NCI-H2227 treated with DMSO at 0.1 percent for 48 hours (cell line): ENCODE data around the gene CTXN1.
A peak's percentile ranks its signal among the peaks of the same experiment; 100 is the strongest.
"Not testable (repeated sequence)": the region's sequence is repeated elsewhere in the genome, so short reads cannot be mapped to it uniquely, and the experiment has no call there.

Experiments used
- DNase-seq: peaks from one replicate; lab custom pipeline; 2025; lab: John Stamatoyannopoulos, UW

Gene CTXN1

DNA sequence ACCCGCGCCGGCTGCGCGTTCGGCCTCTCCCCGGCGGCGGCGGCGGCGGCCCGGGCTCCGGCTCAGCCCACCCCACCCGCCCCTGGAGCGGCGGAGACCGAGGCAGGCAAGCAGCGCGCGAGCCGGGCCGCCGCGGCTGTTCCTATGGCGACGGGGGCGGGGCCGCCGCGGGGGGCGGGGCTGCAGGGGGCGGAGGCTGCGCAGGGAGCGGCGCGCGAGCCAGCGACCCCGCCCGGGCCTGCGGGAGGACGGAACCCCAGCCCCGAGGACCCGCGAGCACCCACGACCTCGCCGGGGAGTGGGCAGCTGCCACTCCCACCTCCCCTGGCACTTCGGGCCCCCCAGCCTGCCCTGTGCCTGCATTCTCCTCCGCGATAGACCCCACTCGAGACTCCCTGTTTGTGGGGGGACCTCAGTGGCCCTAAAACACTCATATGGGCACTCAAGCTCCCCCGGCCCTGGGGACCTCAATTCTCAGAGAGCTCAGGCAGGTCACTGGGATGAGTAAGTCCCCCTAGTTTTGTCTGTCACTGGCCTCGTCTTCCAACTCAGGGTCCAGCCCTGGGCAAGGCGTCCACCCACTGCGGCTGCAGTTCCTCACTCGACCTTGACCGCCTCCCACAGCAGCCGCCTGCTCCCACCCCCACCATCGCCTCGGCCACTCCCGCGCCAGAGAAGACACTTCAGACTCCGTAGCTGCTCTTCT is at the start of gene CTXN1:
CTXN1 (minus strand) TSS at position 115 of the 706 bp plus-strand sequence. CDS start 597 bp downstream, outside the sequence.
- peak; percentile 44 for DNase-seq

DNA sequence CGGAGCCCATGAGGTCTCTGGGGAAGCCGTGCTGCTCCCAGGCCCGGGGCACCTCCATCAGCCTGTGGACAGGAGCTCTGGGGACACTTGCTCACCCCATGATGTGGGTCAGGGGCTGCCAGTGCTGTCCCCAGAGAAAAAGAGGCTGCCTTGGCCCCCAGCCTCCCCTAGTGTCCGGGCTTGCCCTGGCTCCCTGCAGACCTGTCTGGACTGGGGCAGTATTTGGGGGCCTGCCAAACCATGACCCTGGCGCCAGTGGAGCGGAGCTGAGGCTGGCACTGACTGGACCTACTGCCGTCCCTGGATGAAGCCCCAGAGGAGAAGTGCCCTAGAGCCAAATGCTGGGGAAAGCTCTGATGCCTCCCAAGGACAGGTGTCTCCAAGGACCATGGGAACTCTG is 49.1 kb upstream of the CTXN1 start:
- DNase-seq, result no peak

DNA sequence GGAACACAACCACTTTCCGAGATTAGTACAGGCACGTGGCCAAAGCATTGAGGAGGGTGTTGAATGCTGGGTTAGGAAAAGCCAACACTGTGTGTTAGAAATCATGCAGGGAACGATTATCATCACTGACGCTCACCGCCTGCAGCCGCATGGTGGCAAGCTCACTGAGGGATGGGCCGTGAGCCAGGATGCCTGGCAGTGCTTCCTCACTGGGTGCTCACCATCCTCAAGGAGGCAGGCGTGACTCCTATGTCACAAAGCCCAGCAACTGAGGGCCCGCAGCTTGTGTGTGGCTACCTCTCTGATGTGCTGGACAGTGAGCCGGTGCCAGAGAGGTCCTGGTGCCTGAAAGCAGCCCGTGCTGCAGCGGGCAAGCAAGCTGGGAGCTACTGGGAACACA is 47.9 kb upstream of the CTXN1 start:
- DNase-seq, result no peak

DNA sequence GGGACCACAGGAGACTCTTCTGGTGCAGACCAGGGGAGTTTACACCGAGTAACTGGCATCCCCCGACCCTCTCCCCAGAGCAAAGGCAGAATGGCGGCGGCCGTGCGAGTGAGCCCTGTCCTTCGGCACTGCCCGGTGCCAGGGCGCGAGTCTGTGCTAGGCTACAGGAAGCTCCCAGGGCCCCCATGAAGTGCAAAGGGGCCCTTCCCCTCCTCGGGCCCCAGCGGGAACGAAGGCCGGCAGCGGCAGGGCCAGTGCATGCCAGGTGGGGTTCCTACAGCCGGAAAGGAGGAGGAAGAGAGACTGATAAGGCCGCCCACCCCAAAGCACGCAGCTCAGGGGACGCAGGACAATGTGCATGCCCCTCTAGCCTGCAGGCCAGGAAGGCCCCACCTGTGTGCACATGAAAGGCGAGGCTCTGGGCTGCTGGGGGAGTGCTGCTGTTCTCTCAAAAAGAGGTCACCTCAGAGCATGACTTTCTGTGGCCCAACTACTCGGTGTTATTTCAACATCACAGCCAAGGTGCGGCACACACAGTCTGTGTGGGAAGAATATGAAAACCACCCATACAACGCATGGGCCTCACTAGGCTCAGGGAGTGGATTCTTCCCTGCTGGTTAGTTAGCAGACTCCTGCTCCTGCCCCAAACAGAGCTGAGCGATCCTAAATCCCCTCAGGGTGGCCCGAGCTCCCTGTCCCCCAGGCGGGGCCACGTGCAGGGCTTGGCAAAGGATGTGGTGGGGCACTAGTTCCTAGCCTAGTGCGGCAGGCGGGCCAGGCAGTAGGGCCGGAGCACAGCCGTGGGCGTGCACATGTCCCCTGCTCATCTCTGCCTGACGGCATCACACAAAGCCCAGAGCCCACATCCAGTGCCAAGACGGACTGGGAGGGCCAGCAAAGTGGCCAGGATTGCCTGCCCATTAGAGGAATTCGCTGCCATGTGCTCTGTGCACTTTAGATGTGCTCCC is 45.9 kb upstream of the CTXN1 start:
- DNase-seq, result no peak

DNA sequence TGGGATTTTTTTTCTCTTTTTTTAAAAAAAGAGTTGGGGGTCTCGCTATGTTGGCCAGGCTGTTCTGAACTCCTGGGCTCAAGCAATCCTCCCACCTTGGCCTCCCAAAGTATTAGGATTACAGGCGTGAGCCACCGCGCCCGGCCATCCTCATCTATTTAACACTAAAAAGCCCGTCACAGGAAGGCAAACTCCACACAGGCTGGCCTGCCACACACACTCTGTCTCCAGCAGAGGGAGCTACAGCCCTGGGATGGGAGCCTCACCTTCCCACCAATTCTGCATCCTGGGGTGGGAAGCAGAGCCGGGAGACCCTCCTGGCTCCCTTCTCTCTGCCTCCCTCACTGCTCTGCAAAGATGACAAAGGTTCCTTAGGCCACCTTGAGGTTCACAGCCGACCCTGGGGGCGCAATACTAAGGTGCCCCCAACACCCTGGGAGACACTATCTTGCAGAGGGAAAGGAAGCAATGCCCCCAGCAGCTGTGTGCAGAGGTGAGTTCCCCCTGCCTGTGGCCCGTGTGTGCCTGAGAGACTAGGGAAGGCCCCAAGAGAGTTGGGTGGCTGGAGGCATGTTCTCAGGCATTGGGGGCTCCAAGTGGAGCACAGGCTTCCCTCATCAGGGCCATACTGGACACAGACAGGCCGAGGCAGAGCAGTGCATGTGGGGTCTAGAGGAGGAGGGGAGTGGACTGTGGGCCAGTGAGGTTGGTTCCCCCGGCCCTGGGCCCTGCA is 44.9 kb upstream of the CTXN1 start:
- no peak for DNase-seq

DNA sequence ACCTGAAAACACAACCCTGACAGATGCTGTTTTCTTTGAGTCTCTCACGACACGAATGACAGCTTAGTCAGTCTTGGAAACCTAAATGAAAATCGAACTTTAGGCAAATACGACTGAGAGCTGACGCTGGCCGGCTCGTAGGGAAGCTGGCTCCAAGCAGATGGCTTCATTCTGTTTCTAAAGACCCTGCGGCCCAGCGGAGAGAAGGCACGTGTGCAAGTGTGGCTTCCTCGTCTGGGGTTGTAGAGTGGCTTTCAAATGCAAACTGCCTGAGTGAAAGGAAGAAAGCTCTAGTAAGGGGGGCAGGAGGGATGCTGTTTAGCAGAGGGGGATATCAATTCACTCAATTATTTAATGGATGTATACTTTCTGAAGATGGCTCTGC is 43.6 kb upstream of the CTXN1 start:
- no peak for DNase-seq

DNA sequence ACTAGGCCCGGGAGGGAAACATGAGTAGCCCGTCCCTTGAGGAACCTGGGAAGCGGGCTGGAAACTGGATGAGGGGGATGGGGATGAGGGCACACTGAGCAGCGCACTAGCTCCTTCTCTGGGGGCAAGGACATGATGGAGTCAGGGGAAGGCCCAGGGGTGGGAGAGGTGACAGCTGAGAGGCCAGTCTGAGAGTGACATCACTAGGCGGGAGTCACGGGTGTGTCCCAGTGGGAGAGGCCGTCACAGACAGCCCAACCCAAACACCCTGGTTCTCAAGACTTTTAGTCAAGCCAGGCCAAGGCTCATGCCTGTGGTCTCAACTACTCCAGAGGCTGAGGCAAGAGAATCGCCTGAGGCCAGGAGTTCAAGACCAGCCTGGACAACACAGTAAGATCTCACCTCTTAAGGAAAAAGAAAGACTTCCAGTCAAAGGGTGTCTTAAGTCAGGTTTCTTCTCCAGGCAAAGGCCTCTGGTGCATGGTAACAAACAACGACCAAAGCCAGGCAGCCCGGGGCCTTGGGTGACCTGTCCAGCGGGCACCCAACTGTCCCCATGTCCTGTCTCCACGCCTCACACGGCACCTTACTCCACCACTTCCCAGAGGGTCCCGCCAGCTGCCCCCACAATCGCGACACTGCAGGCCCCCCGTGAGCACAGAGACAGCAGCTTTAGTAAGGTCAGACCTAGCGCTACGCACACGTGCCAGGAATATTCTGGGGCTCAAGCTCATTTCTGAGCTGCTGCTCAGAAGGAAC is 43.0 kb upstream of the CTXN1 start:
- no peak for DNase-seq

DNA sequence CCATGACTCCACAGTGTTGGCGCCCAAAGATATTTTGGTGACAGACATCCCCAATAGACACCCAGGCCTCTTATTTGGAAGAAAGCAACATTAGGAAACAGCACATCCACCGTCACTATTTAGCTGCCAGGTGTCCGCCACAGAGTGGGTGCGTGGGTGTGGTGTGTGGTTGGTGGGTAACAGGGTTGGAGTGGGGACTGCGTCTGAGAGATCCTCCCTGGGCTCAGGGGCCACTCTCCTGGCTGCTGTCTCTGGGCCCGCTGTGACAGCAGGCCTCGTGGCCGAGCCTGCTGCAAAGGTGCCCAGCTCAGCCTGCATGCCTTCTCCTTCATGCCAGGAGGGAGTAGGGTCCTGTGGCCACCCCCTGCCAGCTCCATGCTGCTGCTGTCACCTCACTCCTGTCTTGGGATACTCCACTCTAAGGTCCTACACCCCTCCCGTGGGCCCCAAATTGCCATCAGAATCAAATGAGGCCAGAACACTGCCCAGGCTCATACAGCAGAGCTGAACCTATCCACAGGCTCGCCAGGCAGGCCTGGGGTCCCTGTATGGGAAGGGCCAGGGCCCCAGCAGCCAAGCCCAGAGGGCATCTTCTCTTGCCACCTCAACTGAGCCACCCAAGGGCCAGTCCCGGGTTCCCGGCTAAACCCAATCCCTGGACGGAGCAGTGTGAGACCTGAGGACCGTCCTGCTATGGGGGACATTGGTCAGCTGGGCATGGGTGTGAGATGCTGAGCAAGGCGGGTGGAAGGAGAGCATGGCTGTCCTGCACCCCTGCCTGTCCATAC is 42.3 kb upstream of the CTXN1 start:
- no peak for DNase-seq

DNA sequence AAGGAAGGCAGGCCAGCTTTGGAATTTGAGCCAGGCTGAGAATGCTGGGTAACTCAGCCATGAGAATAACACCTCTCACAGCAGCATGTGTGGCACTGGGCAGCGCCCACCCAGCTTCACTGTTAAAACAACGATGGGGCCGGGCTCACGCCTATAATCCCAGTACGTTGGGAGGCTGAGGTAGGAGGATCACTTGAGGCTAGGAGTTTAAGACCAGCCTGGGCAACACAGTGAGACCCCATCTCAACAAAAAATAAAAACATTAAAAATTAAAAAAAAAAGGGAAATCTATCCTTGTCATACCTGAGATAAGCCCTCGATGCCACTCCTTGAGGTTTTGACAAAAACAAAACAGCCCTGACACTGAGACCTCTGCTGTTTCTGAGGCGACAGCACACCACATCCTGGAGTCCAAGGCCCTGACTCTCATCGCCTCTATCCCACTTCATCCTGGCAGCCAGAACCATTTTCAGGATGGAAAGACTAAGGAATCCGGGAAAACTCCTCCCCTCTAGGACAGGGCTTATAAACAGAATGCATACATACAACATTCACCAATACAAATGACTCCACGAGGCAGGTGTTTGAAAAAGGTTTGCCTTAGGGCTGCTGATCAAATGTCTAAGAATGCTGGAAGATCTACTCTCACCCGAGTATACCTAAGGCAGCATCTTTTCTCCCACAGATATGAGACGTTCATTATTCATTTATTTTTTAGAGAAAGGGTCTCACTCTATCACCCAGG is 40.2 kb upstream of the CTXN1 start:
- no peak for DNase-seq

DNA sequence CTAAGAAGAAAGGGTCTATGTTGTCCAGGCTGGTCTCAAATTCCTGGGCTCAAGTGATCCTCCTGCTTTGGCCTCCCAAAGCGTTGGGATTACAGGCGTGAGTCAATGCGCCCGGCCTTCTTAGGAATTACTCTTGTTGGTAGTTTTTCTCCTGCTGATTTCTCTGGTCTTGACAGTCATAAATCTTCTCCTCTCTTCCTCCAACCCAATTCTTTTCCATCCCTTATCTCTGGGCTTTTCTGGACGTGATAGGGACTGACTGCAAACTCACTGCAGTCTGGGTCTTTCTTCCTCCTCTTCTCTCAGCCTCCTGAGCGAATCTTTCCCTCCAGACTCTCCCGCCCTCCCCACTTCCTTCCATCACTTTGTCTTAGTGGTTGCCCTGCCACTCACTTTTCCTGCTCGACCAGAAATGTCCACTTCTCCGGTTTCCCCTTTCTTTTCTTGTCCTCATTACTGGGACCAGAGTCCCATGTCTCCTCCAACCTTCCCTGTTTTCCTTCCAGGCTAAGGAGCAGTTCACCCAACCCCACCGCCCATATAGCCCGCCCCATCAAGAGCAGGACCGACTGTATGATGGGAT is 39.4 kb upstream of the CTXN1 start:
- no peak for DNase-seq

DNA sequence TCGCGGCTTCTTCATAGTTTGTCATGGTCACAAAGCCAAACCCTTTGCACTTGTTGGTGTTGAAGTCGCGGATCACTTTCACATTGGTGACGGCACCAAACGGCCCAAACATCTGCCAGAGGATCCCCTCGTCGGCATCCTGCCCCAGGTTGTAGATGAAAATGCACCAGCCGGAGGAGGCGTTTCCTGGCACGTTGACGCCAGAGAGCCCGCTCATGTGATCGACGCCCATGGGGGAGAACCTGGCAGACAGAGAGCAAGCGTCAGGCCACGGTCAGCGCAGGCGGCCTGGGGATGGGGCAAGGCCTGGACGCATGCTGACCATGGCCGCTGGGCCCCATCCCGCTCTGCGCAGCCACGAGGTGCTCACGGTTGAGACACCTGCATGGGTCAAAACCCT is 37.6 kb upstream of the CTXN1 start:
- DNase-seq, result no peak

DNA sequence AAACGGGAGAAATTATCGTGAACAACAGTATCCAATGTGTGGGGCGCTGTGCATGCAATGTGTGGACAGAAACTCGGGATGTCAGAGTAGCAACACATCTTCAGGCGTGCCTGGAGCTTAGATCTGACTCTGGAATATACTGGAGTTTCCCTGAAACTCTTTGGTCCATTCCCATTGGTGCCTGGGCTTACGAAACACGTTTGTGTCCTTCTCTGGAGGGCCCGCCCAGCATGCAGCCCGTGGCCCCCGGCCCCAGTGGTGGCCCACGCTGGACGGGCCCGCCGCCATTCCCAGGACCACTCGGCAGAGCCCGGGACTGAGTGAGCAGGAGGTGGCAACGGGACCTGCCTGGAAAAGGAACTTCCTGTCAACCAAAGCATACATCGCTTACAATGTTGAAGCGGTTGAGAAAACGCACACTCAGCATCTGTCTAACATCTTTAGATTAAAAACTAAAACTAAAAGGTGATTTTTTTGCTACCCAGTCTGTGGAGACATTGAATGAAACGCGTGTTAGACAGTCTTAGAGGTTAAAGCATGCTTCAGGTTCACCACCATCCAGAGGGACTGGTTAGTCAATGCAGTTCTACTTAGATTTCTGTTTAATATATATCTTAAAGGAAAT is 36.8 kb upstream of the CTXN1 start:
- no peak for DNase-seq

DNA sequence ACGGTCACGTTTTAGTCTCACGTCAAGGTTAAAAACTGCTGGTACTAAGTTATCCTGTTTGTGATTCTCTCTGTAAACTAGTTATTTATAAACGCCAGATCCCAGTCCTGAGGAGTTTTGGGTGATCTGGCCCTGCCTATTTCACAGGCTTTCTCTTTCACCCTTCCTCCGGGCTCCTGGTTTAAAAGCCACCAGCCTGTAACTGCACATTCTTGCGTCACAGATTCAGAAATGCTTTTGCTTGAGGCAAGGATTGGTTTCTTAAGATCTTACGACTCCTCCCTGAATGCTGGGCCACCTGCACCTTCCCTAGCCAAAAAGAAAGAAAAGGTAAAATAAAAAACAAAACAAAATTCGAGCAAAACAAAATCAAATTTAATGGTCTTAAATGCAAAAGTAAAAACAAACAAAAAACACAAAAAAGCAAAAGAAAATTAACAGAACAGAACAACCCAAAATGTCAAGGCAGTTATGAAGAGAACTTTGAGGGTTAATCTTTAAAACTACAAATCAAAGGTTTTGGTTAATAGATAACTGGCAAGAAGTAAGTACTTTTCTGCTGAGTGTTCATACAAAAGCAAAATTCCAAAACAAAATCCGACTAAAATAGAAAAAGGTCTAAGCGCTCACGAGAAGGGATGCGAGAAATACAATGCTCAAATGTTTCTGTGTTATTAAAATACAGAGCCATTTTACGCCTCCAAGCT is 36.1 kb upstream of the CTXN1 start:
- DNase-seq, result no peak

DNA sequence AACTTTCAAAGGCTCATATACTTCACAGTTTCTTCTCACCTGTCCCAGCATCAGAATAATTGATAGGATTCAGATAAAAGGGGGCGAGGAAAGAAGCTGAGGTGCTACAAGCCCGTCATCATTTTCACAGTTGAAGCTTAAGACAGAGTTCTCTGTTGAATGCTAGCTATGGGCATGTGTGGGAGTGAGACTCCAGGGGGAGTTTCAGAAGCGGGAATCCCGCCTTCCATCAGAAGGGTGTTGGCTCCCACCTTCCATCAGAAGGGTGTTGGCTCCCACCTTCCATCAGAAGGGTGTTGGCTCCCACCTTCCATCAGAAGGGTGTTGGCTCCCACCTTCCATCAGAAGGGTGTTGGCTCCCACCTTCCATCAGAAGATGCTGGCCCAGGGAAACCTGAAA is 35.1 kb upstream of the CTXN1 start:
- not testable (repeated sequence) for DNase-seq

DNA sequence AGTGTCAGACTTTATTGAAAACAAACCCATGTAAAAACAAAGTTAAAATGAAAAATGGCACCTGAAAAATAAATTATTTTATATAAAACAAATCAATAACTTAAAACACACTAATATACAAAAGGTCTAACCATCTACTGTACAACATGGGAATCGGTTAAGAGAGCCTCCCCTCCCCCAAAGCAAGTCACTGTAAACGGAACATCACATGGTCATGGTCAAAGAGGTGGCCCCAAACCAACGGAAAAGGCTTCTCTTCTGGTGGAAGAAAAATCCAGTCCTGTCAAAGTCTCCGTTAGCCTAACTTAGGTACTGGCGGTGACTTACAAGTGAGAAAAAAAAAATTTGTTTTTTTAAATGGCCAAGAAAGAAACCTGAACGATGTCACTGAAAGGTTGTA is 33.3 kb upstream of the CTXN1 start:
- DNase-seq, result no peak

DNA sequence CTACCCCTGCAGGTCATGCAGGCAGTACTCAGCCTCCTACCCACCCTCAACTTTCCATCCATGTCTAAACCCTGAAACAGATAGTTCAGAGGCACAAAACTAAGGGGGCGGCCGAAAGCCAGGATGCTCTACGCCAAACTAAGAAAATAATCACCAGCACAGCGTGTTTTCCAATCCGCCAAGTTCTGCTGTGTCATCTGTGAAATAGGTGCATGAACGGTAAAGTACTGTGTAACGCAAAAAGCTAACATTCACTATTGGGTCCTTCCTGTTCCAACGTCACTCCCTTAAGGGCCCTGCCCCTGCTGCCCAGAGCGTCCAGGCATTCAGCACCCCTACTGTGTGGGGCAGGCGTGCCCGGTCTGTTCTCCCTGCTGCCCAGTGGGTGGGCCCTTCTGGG is 29.8 kb upstream of the CTXN1 start:
- DNase-seq, result no peak

DNA sequence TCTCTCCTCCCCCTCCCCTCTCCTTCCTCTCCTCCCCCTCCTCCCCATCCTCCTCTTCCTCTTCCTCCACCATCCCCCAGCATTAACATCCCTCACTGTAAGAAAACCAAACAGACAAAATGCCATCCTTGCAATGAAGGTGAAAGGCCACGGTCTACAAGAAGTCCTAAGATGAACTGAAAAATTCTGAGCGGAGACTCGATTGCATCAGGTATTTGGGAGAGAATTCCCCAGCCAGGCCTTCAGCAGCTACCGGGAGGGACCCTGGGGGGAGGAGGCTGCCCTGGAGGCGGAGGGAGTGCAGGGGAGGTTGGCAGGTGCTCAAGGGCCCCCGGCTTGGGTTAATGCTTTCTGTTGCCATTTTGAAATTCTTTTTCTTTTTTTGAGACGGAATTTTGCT is 27.6 kb upstream of the CTXN1 start:
- no peak for DNase-seq

DNA sequence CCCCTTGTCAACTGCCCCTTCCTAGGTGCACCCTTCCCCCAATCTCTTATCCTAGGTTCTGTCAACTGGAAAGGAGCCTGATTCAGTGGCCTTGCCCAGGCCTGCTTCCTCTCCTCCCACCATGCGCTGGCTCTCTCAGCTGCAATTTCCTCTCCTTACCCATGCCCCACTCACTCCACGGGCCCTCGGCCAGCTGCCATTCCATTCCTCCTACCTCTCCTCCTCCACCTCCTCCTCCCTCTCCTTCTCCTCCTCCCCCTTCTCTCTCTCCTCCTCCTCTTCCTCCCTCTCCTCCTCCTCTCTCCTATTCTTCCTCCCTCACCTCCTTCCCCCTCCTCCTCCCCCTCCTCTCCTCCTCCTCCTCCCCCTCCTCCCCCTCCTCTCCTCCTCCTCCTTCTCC is 27.1 kb upstream of the CTXN1 start:
- DNase-seq, result no peak

DNA sequence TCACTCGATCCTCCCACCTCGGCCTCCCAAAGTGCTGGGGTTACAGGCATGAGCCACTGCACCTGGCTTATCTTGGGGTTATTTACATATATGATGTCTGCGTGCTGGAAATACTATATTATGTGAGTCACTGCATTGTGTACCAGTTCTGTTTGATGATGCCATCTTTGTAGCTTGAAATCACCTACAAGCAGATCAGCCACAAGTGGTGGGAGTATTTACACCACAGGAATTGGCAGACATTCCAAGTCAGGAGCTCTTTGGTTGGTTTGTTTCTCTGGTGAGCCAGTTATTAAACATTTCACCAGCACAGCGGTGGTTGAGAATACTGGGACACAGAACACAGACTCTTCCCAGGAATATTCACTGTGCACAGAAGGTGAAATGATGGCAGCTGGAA is 22.0 kb upstream of the CTXN1 start:
- no peak for DNase-seq
